ENCODE measurements around the gene FGFR2.

Gene FGFR2

DNA sequence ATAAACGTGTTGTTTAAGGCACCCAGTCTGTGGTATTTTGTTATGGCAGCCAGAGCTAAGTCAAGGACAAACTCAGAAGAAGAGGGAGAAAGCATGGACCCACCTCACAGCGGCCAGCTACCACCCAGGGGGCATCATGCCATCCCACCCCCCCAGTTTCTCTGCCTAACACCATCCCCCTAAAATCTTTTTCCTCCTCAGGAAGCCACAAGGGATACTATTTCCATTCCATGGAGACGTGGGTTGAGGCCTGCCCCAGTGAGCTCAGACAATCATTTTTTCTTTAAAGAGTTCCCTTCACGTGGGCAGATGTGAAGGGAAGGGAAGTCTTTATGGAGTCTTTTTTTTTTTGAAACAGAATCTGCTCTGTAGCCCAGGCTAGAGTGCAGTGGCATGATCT is 131.8 kb downstream of the FGFR2 start:
- no peaks in the 10 kb centered on the region for H3K27me3 ChIP-seq
- H3K9me3 ChIP-seq = no peaks in the 10 kb centered on the region
- no peaks in the 10 kb centered on the region for H3K36me3 ChIP-seq
- no peak overlapping the region for H3K4me3 ChIP-seq (ENCODE audit: low read depth in 1 of 2, low read length in 1 of 2)
- TF ChIP-seq, protein P1, sequence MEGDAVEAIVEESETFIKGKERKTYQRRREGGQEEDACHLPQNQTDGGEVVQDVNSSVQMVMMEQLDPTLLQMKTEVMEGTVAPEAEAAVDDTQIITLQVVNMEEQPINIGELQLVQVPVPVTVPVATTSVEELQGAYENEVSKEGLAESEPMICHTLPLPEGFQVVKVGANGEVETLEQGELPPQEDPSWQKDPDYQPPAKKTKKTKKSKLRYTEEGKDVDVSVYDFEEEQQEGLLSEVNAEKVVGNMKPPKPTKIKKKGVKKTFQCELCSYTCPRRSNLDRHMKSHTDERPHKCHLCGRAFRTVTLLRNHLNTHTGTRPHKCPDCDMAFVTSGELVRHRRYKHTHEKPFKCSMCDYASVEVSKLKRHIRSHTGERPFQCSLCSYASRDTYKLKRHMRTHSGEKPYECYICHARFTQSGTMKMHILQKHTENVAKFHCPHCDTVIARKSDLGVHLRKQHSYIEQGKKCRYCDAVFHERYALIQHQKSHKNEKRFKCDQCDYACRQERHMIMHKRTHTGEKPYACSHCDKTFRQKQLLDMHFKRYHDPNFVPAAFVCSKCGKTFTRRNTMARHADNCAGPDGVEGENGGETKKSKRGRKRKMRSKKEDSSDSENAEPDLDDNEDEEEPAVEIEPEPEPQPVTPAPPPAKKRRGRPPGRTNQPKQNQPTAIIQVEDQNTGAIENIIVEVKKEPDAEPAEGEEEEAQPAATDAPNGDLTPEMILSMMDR (IDR thresholded peaks at IDR 0.05) = no peak
- H3K27ac ChIP-seq = no peak overlapping the region
- H3K4me1 ChIP-seq (ENCODE audit: control insufficient read depth in 1 of 2, insufficient read depth in 1 of 2, low read depth in 1 of 2, low read length in 1 of 2) = no peaks in the 10 kb centered on the region

DNA sequence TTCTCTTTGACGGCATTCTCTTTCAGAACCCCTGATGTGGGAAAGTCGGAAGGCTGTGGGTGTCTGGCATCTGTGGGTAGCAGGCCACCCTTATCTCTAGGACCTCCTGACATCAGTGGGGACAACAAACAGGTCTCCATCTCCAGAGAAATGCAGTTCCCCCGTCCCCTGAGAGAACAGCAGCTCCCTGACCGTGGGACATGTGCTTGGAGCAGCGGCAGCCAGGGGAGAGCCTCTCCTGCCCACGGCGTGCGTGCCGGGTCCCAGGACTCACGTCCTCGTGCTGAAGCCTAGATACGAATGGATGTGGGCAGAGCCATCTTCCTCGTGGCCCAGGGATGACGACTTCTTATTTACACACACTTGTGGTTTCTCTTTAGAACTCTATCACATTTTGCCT is 133.0 kb downstream of the FGFR2 start:
- H3K36me3 ChIP-seq = no peaks in the 10 kb centered on the region
- no peaks in the 10 kb centered on the region for H3K9me3 ChIP-seq
- H3K27me3 ChIP-seq = no peaks in the 10 kb centered on the region
- TF ChIP-seq, protein P1 (IDR thresholded peaks at IDR 0.05) = no peak
- H3K4me1 ChIP-seq (ENCODE audit: control insufficient read depth in 1 of 2, insufficient read depth in 1 of 2, low read depth in 1 of 2, low read length in 1 of 2) = no peaks in the 10 kb centered on the region
- no peak overlapping the region for H3K4me3 ChIP-seq (ENCODE audit: low read depth in 1 of 2, low read length in 1 of 2)
- no peak overlapping the region for H3K27ac ChIP-seq

DNA sequence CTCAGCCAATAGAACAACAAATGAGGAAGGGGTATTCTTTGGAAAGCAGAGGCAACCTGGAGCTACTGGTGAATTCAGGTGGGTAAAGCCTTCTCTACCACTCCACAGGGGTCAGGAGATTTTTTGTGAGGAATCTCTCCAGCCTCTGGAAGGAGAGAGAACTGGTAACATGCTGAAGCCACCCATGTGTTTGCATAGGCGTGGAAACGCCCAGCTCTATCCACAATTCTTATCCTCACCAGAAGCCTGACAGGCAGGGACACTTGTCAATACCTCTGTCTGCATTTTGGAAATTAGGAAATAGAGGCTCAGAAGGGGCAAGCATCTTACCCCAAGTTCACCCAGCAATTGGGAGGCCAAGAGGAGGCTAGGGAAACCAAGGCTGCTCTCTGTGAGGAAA is 133.7 kb downstream of the FGFR2 start:
- Histone ChIP-seq H3K4me1 (ENCODE audit: control insufficient read depth in 1 of 2, insufficient read depth in 1 of 2, low read depth in 1 of 2, low read length in 1 of 2) (no peaks in the 10 kb centered on the region), H3K9me3 (no peaks in the 10 kb centered on the region), H3K27me3 (no peaks in the 10 kb centered on the region), H3K36me3 (no peaks in the 10 kb centered on the region), H3K4me3 (ENCODE audit: low read depth in 1 of 2, low read length in 1 of 2) (no peak overlapping the region), H3K27ac (no peak overlapping the region)
- TF ChIP-seq, protein P1 (IDR thresholded peaks at IDR 0.05) = no peak

DNA sequence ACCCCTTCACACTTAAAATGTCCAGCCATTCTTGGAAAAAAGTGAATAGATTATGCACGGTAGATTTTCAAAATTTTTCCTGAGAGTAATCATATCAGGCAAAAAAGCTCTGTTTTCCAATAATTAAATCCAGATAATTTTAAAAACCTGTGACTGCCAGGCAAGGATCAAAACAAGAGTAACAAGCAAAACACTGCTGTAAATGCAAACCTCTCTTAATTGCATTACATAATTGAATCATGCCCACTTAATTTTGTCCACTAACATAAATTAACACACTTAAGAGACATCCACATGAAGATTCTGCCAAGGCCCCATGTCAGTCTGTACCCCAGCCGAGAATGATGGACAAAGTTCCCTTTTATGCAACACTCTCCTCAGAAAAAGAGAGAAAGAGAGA is 135.3 kb downstream of the FGFR2 start:
- Histone ChIP-seq H3K4me3 (ENCODE audit: low read depth in 1 of 2, low read length in 1 of 2) (no peak overlapping the region), H3K9me3 (no peaks in the 10 kb centered on the region), H3K27ac (no peak overlapping the region), H3K36me3 (no peaks in the 10 kb centered on the region), H3K27me3 (no peaks in the 10 kb centered on the region), H3K4me1 (ENCODE audit: control insufficient read depth in 1 of 2, insufficient read depth in 1 of 2, low read depth in 1 of 2, low read length in 1 of 2) (no peaks in the 10 kb centered on the region)
- TF ChIP-seq, protein P1 (IDR thresholded peaks at IDR 0.05) = no peak

DNA sequence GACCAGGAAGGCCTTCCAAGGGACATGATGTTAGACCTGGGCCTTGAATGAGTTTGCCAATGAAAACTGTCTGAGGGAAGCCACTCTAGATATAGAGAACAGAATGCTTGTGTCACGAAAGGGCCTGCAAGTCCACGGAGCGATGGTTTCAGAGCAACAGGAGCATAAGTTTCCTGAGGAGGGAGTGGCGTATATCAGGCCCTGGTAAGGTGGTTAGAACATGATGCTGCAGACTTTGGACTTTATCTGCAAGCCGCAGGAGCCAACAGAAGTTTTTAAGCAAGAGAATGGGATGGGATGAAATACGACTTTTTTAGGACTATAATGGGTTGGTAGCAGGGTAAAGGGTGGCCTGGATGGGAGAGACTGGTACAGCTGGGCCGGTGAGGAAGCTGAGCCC is 136.0 kb downstream of the FGFR2 start:
- no peaks in the 10 kb centered on the region for H3K27me3 ChIP-seq
- no peaks in the 10 kb centered on the region for H3K9me3 ChIP-seq
- no peak overlapping the region for H3K27ac ChIP-seq
- H3K4me1 ChIP-seq (ENCODE audit: control insufficient read depth in 1 of 2, insufficient read depth in 1 of 2, low read depth in 1 of 2, low read length in 1 of 2) = no peaks in the 10 kb centered on the region
- H3K4me3 ChIP-seq (ENCODE audit: low read depth in 1 of 2, low read length in 1 of 2) = no peak overlapping the region
- H3K36me3 ChIP-seq = no peaks in the 10 kb centered on the region
- TF ChIP-seq, protein P1 (IDR thresholded peaks at IDR 0.05) = no peak

DNA sequence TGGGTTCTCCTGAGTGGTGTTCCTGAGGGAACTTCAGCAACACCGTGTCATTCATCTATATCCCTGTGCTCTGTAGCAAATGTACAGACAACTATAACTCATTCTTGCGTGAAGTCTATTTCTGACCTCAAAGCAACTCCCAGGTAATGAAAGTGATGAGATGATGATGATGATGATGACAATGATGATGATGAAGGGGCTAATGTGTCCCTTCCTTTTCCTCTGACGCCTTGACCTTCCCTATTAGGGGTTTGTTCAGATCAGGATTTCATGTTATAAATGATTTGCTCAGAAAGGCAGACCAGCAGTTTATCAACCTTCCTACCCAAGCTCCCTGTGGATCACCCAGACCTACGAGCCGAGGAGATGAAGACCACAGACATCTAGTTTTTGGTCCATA is 136.9 kb downstream of the FGFR2 start:
- Histone ChIP-seq H3K36me3 (no peaks in the 10 kb centered on the region), H3K27ac (no peak overlapping the region), H3K27me3 (no peaks in the 10 kb centered on the region), H3K4me1 (ENCODE audit: control insufficient read depth in 1 of 2, insufficient read depth in 1 of 2, low read depth in 1 of 2, low read length in 1 of 2) (no peaks in the 10 kb centered on the region), H3K9me3 (no peaks in the 10 kb centered on the region), H3K4me3 (ENCODE audit: low read depth in 1 of 2, low read length in 1 of 2) (no peak overlapping the region)
- TF ChIP-seq, protein P1 (IDR thresholded peaks at IDR 0.05) = no peak

Measured in neutrophil (primary cell).